Hepatocyte (in vitro differentiated cells): ENCODE results near the gene LDLRAD4. TPM values are rescaled to one million over a fixed set of nuclear protein-coding genes. Genes with fewer than 3 reads are reported as not detected.

Experiments used
- DNase-seq: peaks from one replicate; pipeline ENCODE4 v3.0.0-alpha.2; 2016; ENCODE audit warnings: low spot score
- H2AFZ ChIP-seq: fragments of 200-600 bp; sonication (generic); 2 replicates; pipeline ENCODE4 v1.6.0; 2016; ENCODE audit warnings: antibody characterized with exemption, mild to moderate bottlenecking
- H3K27ac ChIP-seq: fragments of 200-600 bp; sonication (generic); 2 replicates; pipeline ENCODE4 v1.5.1; 2016; ENCODE audit warnings: mild to moderate bottlenecking
- H3K27me3 ChIP-seq: fragments of 200-600 bp; sonication (generic); 2 replicates; pipeline ENCODE4 v1.6.1; 2016
- H3K36me3 ChIP-seq: fragments of 200-600 bp; sonication (generic); replicated peaks from 2 replicates; pipeline ENCODE4 v1.5.1; 2016; ENCODE audit warnings: low read depth; ENCODE audit not compliant: insufficient read depth
- H3K4me1 ChIP-seq: fragments of 200-600 bp; sonication (generic); 2 replicates; pipeline ENCODE4 v1.5.1; 2016; ENCODE audit warnings: mild to moderate bottlenecking, moderate library complexity; ENCODE audit not compliant: insufficient read depth
- H3K4me2 ChIP-seq: fragments of 200-600 bp; sonication (generic); 2 replicates; pipeline ENCODE4 v1.6.0; 2016
- H3K4me3 ChIP-seq: fragments of 200-600 bp; sonication (generic); 2 replicates; pipeline ENCODE4 v1.5.1; 2016; ENCODE audit warnings: mild to moderate bottlenecking
- H3K79me2 ChIP-seq: fragments of 200-600 bp; sonication (generic); 2 replicates; pipeline ENCODE4 v1.6.0; 2017; ENCODE audit warnings: mild to moderate bottlenecking
- H3K9me2 ChIP-seq: fragments of 200-600 bp; sonication (generic); replicated peaks from 2 replicates; pipeline ENCODE4 v1.6.0; 2017; ENCODE audit warnings: mild to moderate bottlenecking; ENCODE audit not compliant: insufficient read depth
- H3K9me3 ChIP-seq: fragments of 200-600 bp; sonication (generic); 2 replicates; pipeline ENCODE4 v1.5.1; 2016; ENCODE audit warnings: low read depth, mild to moderate bottlenecking
- H4K20me1 ChIP-seq: fragments of 200-600 bp; sonication (generic); 2 replicates; pipeline ENCODE4 v1.6.0; 2016; ENCODE audit warnings: mild to moderate bottlenecking; ENCODE audit not compliant: insufficient read depth, poor library complexity, severe bottlenecking
- CTCF ChIP-seq: fragments of 200-600 bp; sonication (generic); IDR thresholded peaks from 2 replicates; pipeline ENCODE4 v1.5.1; 2016; ENCODE audit warnings: antibody characterized with exemption, mild to moderate bottlenecking; ENCODE audit not compliant: poor library complexity
- EZH2 ChIP-seq: fragments of 200-600 bp; sonication (generic); IDR thresholded peaks from 2 replicates; pipeline ENCODE4 v1.6.1; 2016; ENCODE audit warnings: antibody characterized with exemption, mild to moderate bottlenecking, borderline replicate concordance
- EZH2phosphoT487 ChIP-seq: fragments of 200-600 bp; sonication (generic); IDR thresholded peaks from one replicate; pipeline ENCODE4 v1.6.1; 2018; ENCODE audit warnings: antibody characterized with exemption, mild to moderate bottlenecking, low read depth, moderate library complexity; ENCODE audit not compliant: unreplicated experiment, severe bottlenecking
- WGBS: methylation state at CpG from one replicate; pipeline ENCODE4 v1.1.6; 2016; ENCODE audit warnings: low lambda C conversion rate; ENCODE audit errors: missing lambda C conversion rate; 5-methylcytosine and 5-hydroxymethylcytosine counted together
- polyA plus RNA-seq: library from polyadenylated mRNA; unstranded; fragments of >200 nt; fragmentation: Nextera tagmentation; extraction: Ambion mirVana; gene quantifications from 2 replicates; pipeline ENCODE4 v1.2.1, GENCODE V29; 2016
- total RNA-seq: library from RNA; depleted of rRNA; stranded (reverse); fragments of >200 nt; gene quantifications from 2 replicates; pipeline ENCODE4 v1.2.3, GENCODE V29; 2014

LDLRAD4 gene
- total and polyA plus RNA-seq, 2 experiments from 2014 or later = 15.1 to 29.0 TPM

DNA sequence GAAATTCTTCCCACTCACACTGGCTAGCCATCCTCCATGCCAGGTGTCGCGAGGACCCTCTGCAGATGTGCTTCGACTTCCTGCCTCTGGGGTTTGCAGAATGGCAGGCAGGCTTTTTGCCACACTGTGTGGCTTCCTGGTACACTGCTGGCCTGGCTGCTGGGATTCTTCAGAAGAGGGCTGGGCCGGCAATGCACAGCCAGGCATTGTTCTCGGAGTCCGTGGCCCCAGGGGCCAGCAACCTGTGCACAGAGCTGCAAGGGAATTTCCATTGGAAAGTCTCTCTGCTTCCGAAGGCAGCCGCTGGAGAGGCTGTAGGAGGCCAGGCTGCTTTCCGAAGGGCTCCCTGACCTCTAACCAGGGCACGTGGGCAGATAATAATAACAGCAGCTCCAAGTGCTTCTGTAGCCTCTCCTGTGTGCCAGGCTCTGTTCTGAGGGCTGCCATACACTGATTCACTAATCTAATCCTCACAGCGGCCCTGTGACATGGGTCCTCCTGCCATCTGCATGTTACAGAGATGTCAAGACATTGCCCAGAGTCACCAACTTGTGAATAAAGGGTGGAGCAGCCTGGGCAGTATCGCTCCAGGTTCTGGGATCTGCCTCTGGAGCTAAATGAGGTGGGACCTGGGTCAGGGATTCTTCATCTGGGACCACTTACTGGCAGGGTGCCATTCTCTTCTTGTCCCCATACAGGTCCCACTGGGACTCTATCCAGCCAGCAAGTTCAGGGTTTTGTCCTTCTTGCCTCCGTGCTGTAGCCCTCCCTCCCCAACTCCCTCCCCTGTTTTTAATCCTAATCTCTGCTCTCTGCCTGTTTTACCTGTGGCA, 5.0 kb downstream of the LDLRAD4 start:
- peaks cover 26% of the 10 kb centered on the region for H3K4me1 ChIP-seq
- peak overlapping the region; percentile 40 for H3K4me2 ChIP-seq
- H3K36me3 ChIP-seq = no peaks in the 10 kb centered on the region
- peak overlapping the region; percentile 69 for H3K27ac ChIP-seq
- H3K9me3 ChIP-seq = no peaks in the 10 kb centered on the region
- no peak overlapping the region for H3K4me3 ChIP-seq
- no peaks in the 10 kb centered on the region for H4K20me1 ChIP-seq
- no peak for DNase-seq
- no peak for TF ChIP-seq EZH2
- no peak for TF ChIP-seq EZH2phosphoT487
- TF ChIP-seq CTCF = no peak
- H3K9me2 ChIP-seq = no peaks in the 10 kb centered on the region
- H3K27me3 ChIP-seq = peaks cover 9% of the 10 kb centered on the region
- H3K79me2 ChIP-seq = peaks cover 18% of the 10 kb centered on the region
- 89% methylated on average over 13 of the region's 13 CpGs for WGBS
- no peak overlapping the region for H2AFZ ChIP-seq

GRCh38 chr18:13225261-13225660, 6.7 kb downstream of the LDLRAD4 start:
- Histone ChIP-seq H3K9me3 (no peaks in the 10 kb centered on the region), H4K20me1 (peaks cover 3% of the 10 kb centered on the region), H3K36me3 (no peaks in the 10 kb centered on the region), H3K4me1 (peaks cover 26% of the 10 kb centered on the region), H3K27me3 (no peaks in the 10 kb centered on the region), H3K27ac (no peak overlapping the region), H3K4me2 (no peak overlapping the region), H2AFZ (no peak overlapping the region), H3K4me3 (no peak overlapping the region), H3K9me2 (no peaks in the 10 kb centered on the region), H3K79me2 (peaks cover 19% of the 10 kb centered on the region)
- no peak for DNase-seq
- no peak for TF ChIP-seq CTCF
- TF ChIP-seq EZH2phosphoT487 = no peak
- no peak for TF ChIP-seq EZH2
- 99% methylated on average over 5 of the region's 5 CpGs for whole genome bisulfite sequencing

DNA sequence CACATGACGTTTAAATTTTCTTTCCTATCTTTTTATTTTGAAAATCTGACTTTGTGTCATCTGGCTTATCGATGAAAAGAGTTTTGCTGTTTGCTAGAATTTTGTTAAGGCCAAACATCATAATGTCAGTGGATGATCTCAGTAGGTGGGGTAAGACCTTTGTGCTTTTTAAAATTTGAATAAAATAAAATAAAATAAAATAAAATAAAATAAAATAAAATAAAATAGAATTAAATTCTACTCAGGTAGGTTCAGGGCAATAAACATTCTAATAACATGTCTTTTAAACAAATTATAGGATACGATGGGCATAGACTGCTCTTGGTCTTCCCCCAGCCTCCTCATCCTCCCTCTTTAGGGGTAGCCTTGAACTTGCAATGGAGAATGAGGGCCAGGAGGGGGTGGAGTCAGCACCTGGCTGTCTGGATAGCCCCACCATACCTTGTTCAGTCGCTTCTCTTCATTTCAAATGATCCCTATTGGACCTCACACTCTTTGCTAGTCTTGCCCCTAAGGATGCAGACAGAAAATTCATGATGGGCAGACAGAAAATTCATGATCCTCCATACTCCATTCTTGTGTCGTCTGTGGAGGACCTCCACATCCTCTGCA, 8.1 kb downstream of the LDLRAD4 start:
- Histone ChIP-seq H3K9me3 (no peaks in the 10 kb centered on the region), H4K20me1 (peaks cover 3% of the 10 kb centered on the region), H3K27me3 (no peaks in the 10 kb centered on the region), H3K4me3 (no peak overlapping the region), H3K27ac (no peak overlapping the region), H3K79me2 (peaks cover 19% of the 10 kb centered on the region), H2AFZ (no peak overlapping the region), H3K9me2 (no peaks in the 10 kb centered on the region), H3K4me2 (no peak overlapping the region), H3K4me1 (peaks cover 15% of the 10 kb centered on the region), H3K36me3 (no peaks in the 10 kb centered on the region)
- TF ChIP-seq EZH2 (no peak), CTCF (no peak), EZH2phosphoT487 (no peak)
- 89% methylated on average over 5 of the region's 5 CpGs for WGBS
- no peak for DNase-seq
